T-helper 17 cell (primary cell): Measurements from ENCODE around the gene CEBPG. TPM values are rescaled to one million over a fixed set of nuclear protein-coding genes. Genes with fewer than 3 reads are reported as not detected.

Experiments
- ATAC-seq: fragments of 150-1000 bp; cut with Tn5 transposase; 2 replicates; pipeline ENCODE4 v1.10.0; 2021; ENCODE audit warnings: mild to moderate bottlenecking, moderate library complexity
- DNase-seq, 3 donors: peaks; one replicate each; pipeline versions ENCODE4 v3.0.0 to v3.0.0-alpha.2; 2020 to 2021
- H3K9me3 ChIP-seq: one replicate; pipeline ENCODE4 v1.7.0; 2013; ENCODE audit warnings: low read length, mild to moderate bottlenecking; ENCODE audit not compliant: control insufficient read depth, poor library complexity, severe bottlenecking
- H3K27ac Mint-ChIP-seq: one replicate; pipeline ENCODE4 v1.8.0; 2022; ENCODE audit warnings: mild to moderate bottlenecking, moderate library complexity, mixed read lengths
- H3K27me3 Mint-ChIP-seq: one replicate; pipeline ENCODE4 v1.8.0; 2022; ENCODE audit warnings: mixed read lengths
- H3K36me3 Mint-ChIP-seq: one replicate; pipeline ENCODE4 v1.8.0; 2022; ENCODE audit warnings: low read depth, mixed read lengths
- H3K4me1 Mint-ChIP-seq: one replicate; pipeline ENCODE4 v1.8.0; 2022; ENCODE audit warnings: mild to moderate bottlenecking, mixed read lengths
- H3K4me3 Mint-ChIP-seq: one replicate; pipeline ENCODE4 v1.8.0; 2022; ENCODE audit warnings: mild to moderate bottlenecking, moderate library complexity, mixed read lengths
- total RNA-seq, 4 donors: library from RNA in 2 of 4; stranded (reverse) in 2 of 4; gene quantifications; one replicate each; pipeline ENCODE4 v1.2.3 and lab custom pipeline; 2022 to 2026

Gene CEBPG
- total RNA-seq, 2 donors from 2014 or later: 17.0 to 22.0 TPM

DNA sequence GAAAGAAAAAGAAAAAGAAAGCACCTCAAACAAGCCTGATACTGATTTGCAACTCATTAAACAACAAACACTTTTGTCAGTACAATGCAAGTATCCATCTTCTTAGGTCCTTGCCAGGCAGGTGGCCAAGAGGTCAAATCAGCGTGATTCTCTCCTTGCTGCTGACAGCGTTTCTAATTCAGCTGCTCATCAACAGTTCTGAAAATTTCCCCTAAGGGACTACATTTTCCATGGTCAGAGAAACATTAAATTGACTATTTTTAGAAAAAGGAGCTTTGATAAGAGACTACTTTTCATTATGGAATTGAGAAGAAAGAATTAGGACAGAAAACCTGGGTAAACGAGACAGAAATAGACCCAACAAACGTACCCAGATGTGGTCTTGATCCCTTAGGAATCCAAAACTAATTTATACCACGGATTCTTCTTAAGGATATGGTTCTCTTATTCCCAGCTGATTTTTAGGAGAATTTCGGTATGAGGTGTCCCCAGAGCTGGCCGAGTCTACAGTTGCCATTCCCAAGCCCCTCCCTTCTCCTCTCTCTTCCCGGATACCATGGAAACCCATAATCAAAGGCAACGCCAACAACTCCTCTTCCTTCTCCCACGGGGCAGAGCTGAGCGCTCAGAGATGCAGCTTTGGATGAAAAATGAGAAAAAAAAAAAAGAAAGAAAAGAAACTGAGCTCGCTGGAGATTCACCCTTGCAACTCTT lies 29.5 kb upstream of the CEBPG start:
- H3K27me3 Mint-ChIP-seq: peaks cover 98% of the 10 kb centered on the region
- no peak overlapping the region for H3K27ac Mint-ChIP-seq
- DNase-seq (no peak), ATAC-seq (no peak)
- peaks cover 4% of the 10 kb centered on the region for H3K36me3 Mint-ChIP-seq
- H3K4me3 Mint-ChIP-seq: no peak overlapping the region
- H3K9me3 ChIP-seq: no peaks in the 10 kb centered on the region
- H3K4me1 Mint-ChIP-seq: peaks cover 4% of the 10 kb centered on the region

DNA sequence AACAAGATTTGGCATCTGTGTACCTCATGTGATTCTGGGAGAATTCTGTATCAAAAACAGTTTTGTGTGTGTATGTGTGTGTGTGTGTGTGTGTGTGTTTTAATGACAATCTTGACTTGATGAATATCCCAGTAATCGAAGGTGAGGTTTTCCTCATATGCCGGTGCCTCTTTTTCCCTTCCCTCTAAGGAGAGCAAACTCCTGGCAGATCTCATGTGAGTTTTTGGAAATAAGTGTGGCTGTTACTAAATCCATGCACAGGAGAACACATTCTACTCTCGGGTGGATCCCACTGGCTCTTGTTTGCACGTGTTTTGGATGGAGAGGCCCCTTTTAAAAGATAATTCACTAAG lies 29.0 kb upstream of the CEBPG start:
- no peak overlapping the region for H3K27ac Mint-ChIP-seq
- H3K4me1 Mint-ChIP-seq: peaks cover 4% of the 10 kb centered on the region
- no peak overlapping the region for H3K4me3 Mint-ChIP-seq
- H3K9me3 ChIP-seq: no peaks in the 10 kb centered on the region
- no peak for ATAC-seq
- peaks cover 95% of the 10 kb centered on the region for H3K27me3 Mint-ChIP-seq
- peaks cover 4% of the 10 kb centered on the region for H3K36me3 Mint-ChIP-seq
- no peak for DNase-seq

DNA sequence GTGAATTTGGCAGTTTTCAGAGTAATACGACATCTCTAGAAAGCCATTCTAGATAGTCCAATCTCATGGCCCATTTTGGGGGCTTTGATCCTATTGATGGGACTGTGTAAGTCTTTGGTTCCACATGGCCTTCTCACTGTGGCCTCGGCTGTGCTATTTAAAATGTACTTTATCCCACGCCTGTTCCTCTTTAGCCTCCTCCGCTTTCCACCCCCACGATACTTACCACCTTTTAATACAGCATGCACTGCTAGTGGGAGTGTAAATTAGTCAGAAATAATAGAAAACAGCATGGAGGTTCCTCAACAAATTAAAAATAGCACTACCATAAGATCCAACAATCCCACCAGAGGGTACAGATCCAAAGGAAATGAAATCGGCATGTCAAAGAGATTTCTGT lies 28.3 kb upstream of the CEBPG start:
- Mint-ChIP-seq H3K4me1 (peaks cover 4% of the 10 kb centered on the region), H3K27ac (no peak overlapping the region), H3K27me3 (peaks cover 94% of the 10 kb centered on the region), H3K36me3 (peaks cover 4% of the 10 kb centered on the region), H3K4me3 (no peak overlapping the region)
- no peaks in the 10 kb centered on the region for H3K9me3 ChIP-seq
- DNase-seq (no peak), ATAC-seq (no peak)

DNA sequence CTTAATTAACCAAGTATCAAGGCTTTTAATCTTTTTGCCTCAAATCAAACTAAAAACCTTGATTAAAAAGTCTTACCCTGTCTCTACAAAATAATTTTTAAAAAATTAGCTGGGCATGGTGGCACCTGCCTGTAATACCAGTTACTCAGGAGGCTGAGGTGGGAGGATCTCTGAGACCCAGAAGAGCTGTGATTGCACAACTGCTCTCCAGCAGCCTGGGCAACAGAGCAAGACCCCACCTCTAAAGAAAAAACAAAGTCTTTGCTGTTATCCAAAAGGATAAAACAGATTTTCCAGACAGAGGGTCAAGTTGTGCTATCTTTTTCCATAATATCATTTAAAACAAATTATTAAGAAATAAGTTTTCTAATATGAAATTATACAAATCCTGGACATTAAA lies 26.8 kb upstream of the CEBPG start:
- no peak for DNase-seq
- no peak for ATAC-seq
- Mint-ChIP-seq H3K36me3 (no peaks in the 10 kb centered on the region), H3K27me3 (peaks cover 89% of the 10 kb centered on the region), H3K27ac (no peak overlapping the region), H3K4me1 (peaks cover 4% of the 10 kb centered on the region), H3K4me3 (no peak overlapping the region)
- H3K9me3 ChIP-seq: no peaks in the 10 kb centered on the region

DNA sequence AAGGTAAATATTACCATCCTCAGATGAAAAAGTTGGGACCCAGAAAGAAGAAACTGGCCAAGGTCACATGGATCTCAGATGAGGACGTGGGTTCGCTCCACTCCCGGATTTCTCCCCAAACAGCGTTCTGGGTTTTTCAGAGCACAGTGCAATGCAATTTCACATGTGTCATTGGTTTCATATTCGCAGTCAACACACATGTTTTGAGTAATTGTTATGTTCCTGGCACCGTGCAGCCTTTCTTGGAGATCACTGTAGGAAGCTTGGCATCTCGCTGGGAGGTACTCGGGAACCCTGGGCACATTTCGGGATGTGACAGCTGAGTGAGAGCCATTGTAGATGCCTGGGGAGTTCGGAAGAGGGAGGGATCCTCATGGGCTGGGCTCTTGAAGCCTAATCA lies 26.2 kb upstream of the CEBPG start:
- H3K4me3 Mint-ChIP-seq: no peak overlapping the region
- H3K36me3 Mint-ChIP-seq: no peaks in the 10 kb centered on the region
- DNase-seq: no peak
- ATAC-seq: no peak
- peaks cover 4% of the 10 kb centered on the region for H3K4me1 Mint-ChIP-seq
- H3K27me3 Mint-ChIP-seq: peaks cover 82% of the 10 kb centered on the region
- no peaks in the 10 kb centered on the region for H3K9me3 ChIP-seq
- H3K27ac Mint-ChIP-seq: no peak overlapping the region

DNA sequence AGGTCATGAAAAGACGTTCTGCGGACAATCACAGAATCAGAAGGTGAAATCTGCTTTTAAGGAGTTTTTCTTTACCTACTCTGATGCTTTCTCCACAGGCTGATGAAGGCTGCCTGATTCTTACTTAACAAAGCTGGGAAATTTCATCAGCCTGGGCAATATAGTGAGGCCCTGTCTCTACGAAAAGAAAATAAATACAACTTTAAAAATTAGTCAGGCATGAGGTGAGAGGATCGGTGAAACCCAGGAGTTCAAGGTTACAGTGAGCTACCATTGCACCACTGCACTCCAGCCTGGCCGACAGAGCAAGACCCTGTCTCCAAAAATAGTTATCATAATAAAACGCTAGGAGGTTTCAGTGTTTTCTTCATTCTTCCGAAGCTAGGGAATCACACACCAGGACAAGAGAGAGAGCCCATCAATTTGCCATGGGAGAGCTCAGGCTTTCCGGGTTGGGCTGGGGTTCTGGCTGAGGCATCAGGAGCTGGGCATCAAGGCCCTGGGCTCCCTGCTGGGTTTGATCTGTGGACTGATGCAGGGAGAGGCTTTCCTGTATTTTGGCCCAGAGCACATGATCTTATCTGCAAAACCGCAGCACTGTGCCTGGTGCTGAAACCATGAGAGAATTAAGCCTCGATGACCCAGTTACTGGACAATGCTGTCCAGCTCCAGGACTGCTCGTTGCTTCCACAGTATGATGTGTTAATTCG lies 25.1 kb upstream of the CEBPG start:
- no peak for DNase-seq
- no peak overlapping the region for H3K4me3 Mint-ChIP-seq
- H3K36me3 Mint-ChIP-seq: no peaks in the 10 kb centered on the region
- peaks cover 71% of the 10 kb centered on the region for H3K27me3 Mint-ChIP-seq
- no peak overlapping the region for H3K27ac Mint-ChIP-seq
- H3K9me3 ChIP-seq: no peaks in the 10 kb centered on the region
- H3K4me1 Mint-ChIP-seq: peaks cover 4% of the 10 kb centered on the region
- ATAC-seq: no peak

DNA sequence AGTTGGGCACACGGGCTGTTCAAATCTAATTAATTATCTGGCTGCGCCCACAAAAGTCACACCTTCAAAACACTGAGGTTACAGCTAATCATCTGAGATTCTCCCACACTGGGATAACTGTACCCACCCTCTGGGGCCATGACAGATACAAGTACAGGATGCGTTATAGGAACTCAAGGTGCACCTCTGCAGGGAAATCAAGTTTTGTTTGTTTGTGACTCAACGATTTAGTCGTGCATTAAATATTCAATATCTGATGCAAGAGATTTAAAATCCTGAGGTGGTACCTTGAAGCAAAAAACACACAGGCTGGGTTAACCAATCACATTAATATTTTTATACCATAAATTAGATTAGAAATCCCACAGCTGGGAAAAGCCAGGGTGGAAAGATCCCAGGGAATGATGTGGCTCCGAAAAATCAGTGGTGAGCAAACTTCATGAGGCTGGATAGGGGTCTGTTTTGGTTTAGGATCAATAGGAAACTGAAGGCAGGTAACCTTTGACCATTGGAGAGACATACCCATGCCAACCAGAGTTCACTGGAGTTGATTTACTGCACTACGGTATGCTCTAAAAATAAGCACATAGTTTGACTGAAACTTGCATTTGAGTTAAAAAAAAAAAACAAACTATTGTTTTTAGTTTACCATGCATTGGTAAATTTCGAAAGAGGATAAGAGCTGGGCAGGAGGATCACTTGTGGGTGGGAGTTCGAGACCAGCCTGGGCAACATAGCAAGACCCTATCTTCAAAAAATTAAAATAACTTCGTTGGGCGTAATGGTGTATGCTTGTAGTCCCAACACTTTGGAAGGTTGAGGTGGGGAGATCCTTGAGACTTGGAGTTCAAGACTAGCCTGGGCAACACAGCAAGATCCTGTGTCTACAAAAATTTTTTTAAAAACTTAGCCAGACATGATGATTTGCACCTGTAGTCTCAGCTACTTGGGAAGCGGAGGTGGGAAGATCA lies 23.9 kb upstream of the CEBPG start:
- no peak for DNase-seq
- peaks cover 59% of the 10 kb centered on the region for H3K27me3 Mint-ChIP-seq
- H3K4me3 Mint-ChIP-seq: no peak overlapping the region
- no peak for ATAC-seq
- no peaks in the 10 kb centered on the region for H3K36me3 Mint-ChIP-seq
- no peak overlapping the region for H3K27ac Mint-ChIP-seq
- no peaks in the 10 kb centered on the region for H3K9me3 ChIP-seq
- peaks cover under 1% of the 10 kb centered on the region for H3K4me1 Mint-ChIP-seq

DNA sequence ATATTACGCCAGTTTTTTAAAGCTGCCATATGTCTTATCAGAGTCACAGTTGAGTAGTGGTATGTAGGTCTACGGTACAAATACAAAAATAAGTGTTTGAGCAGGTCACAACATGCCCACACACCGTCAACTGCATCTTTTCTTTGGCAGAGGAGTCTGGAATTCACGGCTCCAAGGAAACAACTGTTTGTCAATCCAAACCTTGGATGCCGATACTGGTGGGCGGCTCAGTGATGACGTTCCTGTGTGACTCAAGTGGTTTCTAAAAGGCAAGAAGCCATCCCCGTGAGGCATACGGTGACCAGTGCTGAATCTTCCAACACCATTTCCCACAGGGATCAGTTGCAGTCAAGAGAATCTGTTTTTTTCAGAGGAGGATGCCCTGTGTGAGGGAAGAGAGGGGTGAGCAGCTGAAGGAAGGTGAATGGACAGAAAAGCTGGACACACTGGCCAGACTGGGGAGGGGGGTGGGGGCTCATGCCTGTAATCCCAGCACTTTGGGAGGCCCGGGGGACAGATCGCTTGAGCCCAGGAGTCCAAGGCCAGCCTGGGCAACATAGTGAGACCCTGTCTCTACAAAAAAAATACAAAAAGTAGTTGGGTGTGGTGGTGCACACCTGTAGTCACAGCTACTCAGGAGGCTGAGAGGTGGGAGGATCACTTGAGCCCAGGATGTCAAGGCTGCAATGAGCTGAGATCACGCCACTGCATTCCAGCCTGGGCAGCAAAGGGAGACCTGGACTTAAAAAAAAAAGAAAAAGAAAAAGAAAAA lies 22.8 kb upstream of the CEBPG start:
- Mint-ChIP-seq H3K4me3 (no peak overlapping the region), H3K36me3 (peaks cover 1% of the 10 kb centered on the region), H3K27ac (no peak overlapping the region), H3K27me3 (peaks cover 48% of the 10 kb centered on the region), H3K4me1 (no peaks in the 10 kb centered on the region)
- H3K9me3 ChIP-seq: no peaks in the 10 kb centered on the region
- DNase-seq (no peak), ATAC-seq (no peak)

DNA sequence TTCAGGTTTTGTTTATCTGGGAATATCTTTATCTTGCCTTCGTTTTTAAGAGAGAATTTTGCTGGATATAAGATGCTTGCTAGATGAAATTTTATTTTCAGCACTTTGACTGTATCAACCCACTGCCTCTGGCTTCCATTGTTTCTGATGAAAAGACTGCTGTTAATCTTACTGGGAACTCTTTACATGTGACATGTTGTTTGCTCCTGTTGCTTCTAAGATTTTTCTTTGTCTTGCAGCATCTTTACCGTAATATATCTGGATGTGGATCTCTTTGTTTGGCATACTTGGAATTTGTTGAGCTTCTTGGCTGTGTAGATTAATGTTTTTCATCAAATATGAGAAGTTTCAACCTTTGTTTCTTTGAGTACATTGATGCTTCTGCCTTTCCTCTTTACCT lies 18.0 kb upstream of the CEBPG start:
- Mint-ChIP-seq H3K4me1 (no peaks in the 10 kb centered on the region), H3K27me3 (peaks cover 25% of the 10 kb centered on the region), H3K27ac (no peak overlapping the region), H3K36me3 (peaks cover 5% of the 10 kb centered on the region), H3K4me3 (no peak overlapping the region)
- no peak for ATAC-seq
- no peak for DNase-seq
- H3K9me3 ChIP-seq: no peaks in the 10 kb centered on the region

DNA sequence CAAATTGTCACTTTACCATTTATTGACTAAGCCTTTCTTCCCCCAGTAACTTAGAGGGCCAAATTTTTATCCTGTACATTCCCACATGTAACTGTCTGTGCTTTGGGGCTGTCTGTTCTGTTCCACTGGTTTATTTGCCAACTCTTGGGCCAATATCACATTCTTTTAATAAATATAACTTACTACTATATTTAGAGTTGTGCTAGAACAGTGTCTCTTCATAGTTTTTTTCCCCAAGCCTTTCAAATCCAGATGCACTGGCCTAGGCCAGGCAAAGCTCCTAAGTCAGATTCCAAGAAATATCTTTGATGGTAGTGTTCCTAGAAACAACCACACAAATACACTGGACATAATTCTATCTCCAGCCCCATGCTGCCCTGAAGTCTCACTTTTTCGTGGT lies 16.0 kb upstream of the CEBPG start:
- H3K4me1 Mint-ChIP-seq: no peaks in the 10 kb centered on the region
- ATAC-seq: no peak

DNA sequence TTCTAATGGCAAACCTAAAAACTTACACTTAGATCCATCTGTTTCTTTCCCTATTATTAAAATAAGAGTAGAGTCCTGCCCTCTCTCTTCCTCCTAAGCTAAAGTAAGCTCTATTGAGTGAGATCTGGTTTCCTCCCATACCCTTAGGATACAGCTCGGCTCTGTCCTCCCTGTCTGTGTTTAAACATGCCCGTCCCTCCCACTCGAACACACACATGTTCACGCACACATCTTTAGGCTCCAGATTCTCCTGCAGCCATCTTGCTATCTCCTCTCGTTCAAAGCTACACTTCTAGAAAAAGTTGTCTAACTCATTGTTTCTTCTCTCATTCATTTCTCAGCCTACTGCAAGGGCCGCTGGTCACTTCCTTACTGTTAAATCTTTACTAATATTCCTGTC lies 15.1 kb upstream of the CEBPG start:
- ATAC-seq (no peak), DNase-seq (no peak)
- Mint-ChIP-seq H3K4me1 (no peaks in the 10 kb centered on the region), H3K27me3 (peaks cover 39% of the 10 kb centered on the region), H3K27ac (no peak overlapping the region), H3K36me3 (peaks cover 7% of the 10 kb centered on the region), H3K4me3 (no peak overlapping the region)
- H3K9me3 ChIP-seq: no peaks in the 10 kb centered on the region

More for the DNA sequence above, 16.0 kb upstream of the CEBPG start:
- H3K27me3 Mint-ChIP-seq: peaks cover 36% of the 10 kb centered on the region
- DNase-seq: no peak
- no peak overlapping the region for H3K27ac Mint-ChIP-seq
- H3K4me3 Mint-ChIP-seq: no peak overlapping the region
- H3K9me3 ChIP-seq: no peaks in the 10 kb centered on the region
- peaks cover 6% of the 10 kb centered on the region for H3K36me3 Mint-ChIP-seq

DNA sequence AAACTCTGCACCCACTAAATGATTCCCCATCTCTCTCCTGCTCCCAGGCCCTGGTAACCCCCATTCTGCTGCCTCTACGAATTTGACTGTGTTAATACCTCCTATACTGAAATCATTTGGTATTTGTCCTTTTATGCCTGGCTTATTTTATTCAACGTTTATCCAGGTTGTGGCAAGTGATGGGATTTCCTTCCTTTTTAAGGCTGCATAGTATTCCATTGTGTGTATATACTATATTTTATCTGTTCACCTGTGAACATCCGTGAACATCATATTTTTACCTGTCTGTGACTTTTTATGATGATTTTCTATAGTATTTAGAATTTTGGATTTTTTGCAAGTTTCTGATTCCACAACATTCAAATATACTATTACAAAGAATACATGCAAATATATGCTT lies 13.9 kb upstream of the CEBPG start:
- Mint-ChIP-seq H3K27ac (no peak overlapping the region), H3K27me3 (peaks cover 49% of the 10 kb centered on the region), H3K36me3 (peaks cover 7% of the 10 kb centered on the region), H3K4me3 (no peak overlapping the region), H3K4me1 (no peaks in the 10 kb centered on the region)
- ATAC-seq (no peak), DNase-seq (no peak)
- no peaks in the 10 kb centered on the region for H3K9me3 ChIP-seq
